Left cardiac atrium (tissue), 2 donors: ENCODE results near the gene PRKAA2. TPM values are rescaled to one million over a fixed set of nuclear protein-coding genes. Genes with fewer than 3 reads are reported as not detected.

Experiments
- total RNA-seq, 2 donors: library from RNA; stranded (reverse); fragmentation: NEBNext Ultra II Directional; extraction: Animal tissue kit (Norgen Biotek cat#: 25700); gene quantifications; one replicate each; pipeline ENCODE4 v1.2.1, GENCODE V29; 2021
- donor health status: DM: no; HTN: yes; CAD: no; lungs with severe emphysema.
- donor health status: DM: yes; HTN: yes; CAD: no.

Gene PRKAA2
- total RNA-seq, 2 donors from 2014 or later, result 49.7 to 53.2 TPM

Other genes starting within 250 kb of the PRKAA2 start
- gene PLPP3, start 65.8 kb upstream of the PRKAA2 start, total RNA-seq, result 100 to 1,000 TPM in 1 of 2 donors, 10 to 100 TPM in 1; 85.1 to 115 TPM
- 1 to 10 TPM in 1 of 2 donors, under 1 TPM in 1; 0.97 to 1.9 TPM for gene FYB2, start 174.1 kb downstream of the PRKAA2 start, total RNA-seq
- not detected for gene C8A, start 209.5 kb downstream of the PRKAA2 start, total RNA-seq